Chondrocyte (in vitro differentiated cells): ENCODE results near the gene PARD6A. TPM values are rescaled to one million over a fixed set of nuclear protein-coding genes. Genes with fewer than 3 reads are reported as not detected.
A peak's percentile ranks its signal among the peaks of the same experiment; 100 is the strongest.

Source experiments
- DNase-seq: peaks from one replicate; pipeline ENCODE4 v3.0.0; 2021; ENCODE audit warnings: mixed read lengths, low spot score
- H3K27ac Mint-ChIP-seq: one replicate; pipeline ENCODE4 v1.8.0; 2021; ENCODE audit warnings: mild to moderate bottlenecking, moderate library complexity, mixed read lengths; ENCODE audit not compliant: unreplicated experiment
- H3K27me3 Mint-ChIP-seq: 2 replicates; pipeline ENCODE4 v1.8.0; 2021; ENCODE audit warnings: low read depth, mixed read lengths
- H3K36me3 Mint-ChIP-seq: 2 replicates; pipeline ENCODE4 v1.8.0; 2021; ENCODE audit warnings: low read depth, mixed read lengths
- H3K4me1 Mint-ChIP-seq: 2 replicates; pipeline ENCODE4 v1.8.0; 2021; ENCODE audit warnings: low read depth, mild to moderate bottlenecking, mixed read lengths
- H3K4me3 Mint-ChIP-seq: one replicate; pipeline ENCODE4 v1.8.0; 2021; ENCODE audit warnings: mild to moderate bottlenecking, moderate library complexity, mixed read lengths; ENCODE audit not compliant: unreplicated experiment
- H3K9me3 Mint-ChIP-seq: 2 replicates; pipeline ENCODE4 v1.8.0; 2021; ENCODE audit warnings: low read depth, mixed read lengths
- CTCF ChIP-seq: fragments of 200-600 bp; sonication (generic); IDR thresholded peaks from 2 replicates; pipeline ENCODE4 v1.5.0; 2021; ENCODE audit warnings: antibody characterized with exemption, mild to moderate bottlenecking, moderate library complexity
- total RNA-seq: library from RNA; stranded (reverse); gene quantifications from 3 replicates; pipeline ENCODE4 v1.2.1, GENCODE V29; 2021

Gene PARD6A
- total RNA-seq, 1 donor from 2014 or later: 3.5 TPM

GRCh38 chr16:67653789-67654402 is 6.9 kb upstream of the PARD6A start:
- peaks cover 13% of the 10 kb centered on the region for H3K27me3 Mint-ChIP-seq
- TF ChIP-seq CTCF: no peak

GRCh38 chr16:67654403-67654911 is 6.3 kb upstream of the PARD6A start:
- no peak for DNase-seq
- peaks cover 11% of the 10 kb centered on the region for H3K27me3 Mint-ChIP-seq
- H3K4me3 Mint-ChIP-seq: no peak overlapping the region
- no peaks in the 10 kb centered on the region for H3K9me3 Mint-ChIP-seq
- no peak for TF ChIP-seq CTCF
- H3K36me3 Mint-ChIP-seq: no peaks in the 10 kb centered on the region
- H3K27ac Mint-ChIP-seq: no peak overlapping the region
- H3K4me1 Mint-ChIP-seq: peaks cover 13% of the 10 kb centered on the region

More at GRCh38 chr16:67653789-67654402, 6.9 kb upstream of the PARD6A start:
- Mint-ChIP-seq H3K27ac (peak overlapping the region; percentile 59), H3K4me1 (peaks cover 7% of the 10 kb centered on the region), H3K4me3 (peak overlapping the region; percentile 77), H3K9me3 (no peaks in the 10 kb centered on the region), H3K36me3 (no peaks in the 10 kb centered on the region)
- DNase-seq: no peak

GRCh38 chr16:67655363-67655762 is 5.4 kb upstream of the PARD6A start:
- DNase-seq: no peak
- Mint-ChIP-seq H3K9me3 (no peaks in the 10 kb centered on the region), H3K4me3 (peak overlapping the region; percentile 6), H3K27me3 (peaks cover 9% of the 10 kb centered on the region), H3K27ac (no peak overlapping the region), H3K36me3 (no peaks in the 10 kb centered on the region), H3K4me1 (peaks cover 16% of the 10 kb centered on the region)
- TF ChIP-seq CTCF: no peak

- TF ChIP-seq CTCF: no peak
- no peak for DNase-seq
- Mint-ChIP-seq H3K4me1 (peaks cover 21% of the 10 kb centered on the region), H3K36me3 (no peaks in the 10 kb centered on the region), H3K27me3 (peaks cover 7% of the 10 kb centered on the region), H3K4me3 (no peak overlapping the region), H3K9me3 (no peaks in the 10 kb centered on the region), H3K27ac (no peak overlapping the region)
Observed at GRCh38 chr16:67656344-67657016, 4.3 kb upstream of the PARD6A start.

- H3K4me1 Mint-ChIP-seq: peaks cover 20% of the 10 kb centered on the region
- TF ChIP-seq CTCF: no peak
- H3K4me3 Mint-ChIP-seq: no peak overlapping the region
- H3K36me3 Mint-ChIP-seq: no peaks in the 10 kb centered on the region
- H3K27me3 Mint-ChIP-seq: peaks cover 5% of the 10 kb centered on the region
- no peaks in the 10 kb centered on the region for H3K9me3 Mint-ChIP-seq
- no peak for DNase-seq
- no peak overlapping the region for H3K27ac Mint-ChIP-seq
Observed at GRCh38 chr16:67657017-67657608, 3.6 kb upstream of the PARD6A start.
